ENCODE measurements around the gene FAM50A. TPM values are rescaled to one million over a fixed set of nuclear protein-coding genes. Genes with fewer than 3 reads are reported as not detected.

FAM50A gene
- total and polyA plus RNA-seq, 8 donors: 21.2 to 128 (median 23.0) TPM

DNA sequence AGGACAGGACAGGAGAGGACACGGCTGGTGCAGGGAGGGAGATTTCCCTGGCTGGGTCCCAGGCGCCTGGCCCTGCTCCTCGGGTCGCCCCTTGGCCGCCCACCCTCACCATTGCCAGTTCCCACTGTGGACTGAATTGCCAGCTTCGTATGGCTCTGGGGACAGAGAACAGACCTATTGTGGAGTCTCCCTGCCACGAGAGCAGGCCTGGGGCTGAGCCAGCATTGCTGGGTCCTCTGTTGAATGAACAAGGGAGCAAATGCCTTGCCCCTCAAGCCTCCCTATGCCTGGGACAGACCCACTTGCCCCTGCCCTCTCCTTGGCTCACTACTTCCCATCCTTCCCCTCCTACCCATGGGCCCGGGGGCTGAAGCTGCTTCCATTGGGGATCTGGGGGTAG is 18.5 kb downstream of the FAM50A start:
- Histone ChIP-seq H3K27ac (no peak overlapping the region), H3K9me3 (no peaks in the 10 kb centered on the region), H3K4me3 (no peak overlapping the region), H3K4me1 (no peaks in the 10 kb centered on the region), H3K27me3 (no peaks in the 10 kb centered on the region), H3K36me3 (peaks cover 0 to 7% (median 0%) of the 10 kb centered on the region in 3 donors)
- DNase-seq: peak in 1 of 6 donors; percentile 59
- intact Hi-C loops (cut with DNase I): no loop called here
- ATAC-seq: no peak
- 83 to 90% methylated on average over 8 of the region's 8 CpGs for WGBS, 2 donors
- TF ChIP-seq CTCF (IDR thresholded peaks at IDR 0.05): no peak
- FAIRE-seq: no peak

- ATAC-seq (no peak), FAIRE-seq (no peak), DNase-seq (peak in 2 of 6 donors; percentile 26 to 69)
- Histone ChIP-seq H3K27me3 (no peaks in the 10 kb centered on the region), H3K9me3 (no peaks in the 10 kb centered on the region), H3K4me3 (no peak overlapping the region), H3K36me3 (peaks cover 0 to 7% (median 0%) of the 10 kb centered on the region in 3 donors), H3K4me1 (no peaks in the 10 kb centered on the region), H3K27ac (no peak overlapping the region)
- 88 to 94% methylated on average over 28 to 36 of the region's 36 CpGs for WGBS, 2 donors
- intact Hi-C loops (cut with DNase I): no loop called here
- no peak for TF ChIP-seq CTCF (IDR thresholded peaks at IDR 0.05)
Observed at GRCh38 chrX:154463611-154464220, 19.8 kb downstream of the FAM50A start.

GRCh38 chrX:154464806-154465365 is 20.9 kb downstream of the FAM50A start:
- FAIRE-seq (no peak), DNase-seq (peak in 2 of 6 donors; percentile 12 to 72), ATAC-seq (no peak)
- Histone ChIP-seq H3K27me3 (no peaks in the 10 kb centered on the region), H3K4me1 (no peaks in the 10 kb centered on the region), H3K9me3 (no peaks in the 10 kb centered on the region), H3K4me3 (no peak overlapping the region), H3K27ac (no peak overlapping the region), H3K36me3 (peaks cover 0 to 7% (median 0%) of the 10 kb centered on the region in 3 donors)
- WGBS, 2 donors: 93 to 95% methylated on average over 27 to 28 of the region's 28 CpGs
- intact Hi-C loops (cut with DNase I): no loop called here
- no peak for TF ChIP-seq CTCF (IDR thresholded peaks at IDR 0.05)

DNA sequence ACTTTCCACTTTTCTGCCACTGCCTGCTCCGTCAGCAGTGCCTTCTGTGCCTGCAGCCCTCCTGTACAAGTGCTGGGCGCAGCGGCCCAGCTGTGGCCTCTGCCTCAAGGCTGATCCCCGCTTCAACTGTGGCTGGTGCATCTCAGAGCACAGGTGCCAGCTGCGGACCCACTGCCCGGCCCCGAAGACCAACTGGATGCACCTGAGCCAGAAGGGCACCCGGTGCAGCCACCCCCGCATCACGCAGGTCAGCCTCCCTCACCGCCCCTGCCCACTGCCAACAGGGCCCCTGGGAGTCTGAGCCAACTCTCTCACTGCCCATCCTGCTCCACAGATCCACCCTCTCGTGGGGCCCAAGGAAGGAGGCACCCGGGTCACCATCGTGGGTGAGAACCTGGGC is 21.7 kb downstream of the FAM50A start:
- FAIRE-seq: no peak
- intact Hi-C loops (cut with DNase I): no loop called here
- Histone ChIP-seq H3K4me3 (no peak overlapping the region), H3K4me1 (no peaks in the 10 kb centered on the region), H3K27me3 (no peaks in the 10 kb centered on the region), H3K27ac (no peak overlapping the region), H3K36me3 (peaks cover 0 to 7% (median 0%) of the 10 kb centered on the region in 3 donors), H3K9me3 (no peaks in the 10 kb centered on the region)
- ATAC-seq: no peak
- whole genome bisulfite sequencing, 2 donors: 88 to 90% methylated on average over 10 to 14 of the region's 14 CpGs
- peak in 1 of 6 donors; percentile 57 for DNase-seq
- TF ChIP-seq CTCF (IDR thresholded peaks at IDR 0.05): no peak

- peak in 1 of 6 donors; percentile 69 for DNase-seq
- intact Hi-C loops (cut with DNase I): no loop called here
- ATAC-seq: no peak
- H3K27ac ChIP-seq: no peak overlapping the region
- H3K36me3 ChIP-seq: peaks cover 0 to 7% (median 0%) of the 10 kb centered on the region in 3 donors
- no peak for TF ChIP-seq CTCF (IDR thresholded peaks at IDR 0.05)
- H3K4me1 ChIP-seq: no peaks in the 10 kb centered on the region
- H3K9me3 ChIP-seq: no peaks in the 10 kb centered on the region
- no peak overlapping the region for H3K4me3 ChIP-seq
- 89 to 90% methylated on average over 30 to 32 of the region's 32 CpGs for WGBS, 2 donors
- H3K27me3 ChIP-seq: no peaks in the 10 kb centered on the region
- FAIRE-seq: no peak
Observed at GRCh38 chrX:154466036-154466435, 22.1 kb downstream of the FAM50A start.

All from pancreas (tissue), 10 donors.